NCI-H146 (cell line): ENCODE data around the gene MLH3.
"Not testable (repeated sequence)": the region's sequence is repeated elsewhere in the genome, so short reads cannot be mapped to it uniquely, and the experiment has no call there.

Experiments used
- DNase-seq: peaks from one replicate; lab custom pipeline; 2025; lab: John Stamatoyannopoulos, UW

Gene MLH3

GRCh38 chr14:75025876-75026275 lies 25.4 kb downstream of the MLH3 start:
- no peak for DNase-seq

DNA sequence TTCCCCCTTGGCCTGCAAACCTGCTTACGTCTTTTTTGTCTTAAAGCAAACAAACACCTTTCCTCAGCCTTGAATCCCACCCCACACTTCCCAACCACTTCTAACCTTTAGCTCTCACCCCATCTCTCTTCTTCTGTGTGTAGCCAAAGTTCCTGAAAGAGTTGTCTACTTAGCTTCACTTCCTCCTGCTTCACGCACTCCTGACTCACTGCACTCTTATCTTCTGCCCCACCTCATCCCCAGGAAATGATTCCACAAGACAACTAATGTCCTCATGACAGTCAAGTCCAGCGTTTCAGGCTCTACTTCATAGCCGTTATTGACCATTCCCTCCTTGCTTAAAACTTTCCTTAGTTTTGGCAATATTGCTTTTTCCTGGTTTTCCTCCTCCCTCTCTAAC lies 26.2 kb downstream of the MLH3 start:
- DNase-seq: no peak

DNA sequence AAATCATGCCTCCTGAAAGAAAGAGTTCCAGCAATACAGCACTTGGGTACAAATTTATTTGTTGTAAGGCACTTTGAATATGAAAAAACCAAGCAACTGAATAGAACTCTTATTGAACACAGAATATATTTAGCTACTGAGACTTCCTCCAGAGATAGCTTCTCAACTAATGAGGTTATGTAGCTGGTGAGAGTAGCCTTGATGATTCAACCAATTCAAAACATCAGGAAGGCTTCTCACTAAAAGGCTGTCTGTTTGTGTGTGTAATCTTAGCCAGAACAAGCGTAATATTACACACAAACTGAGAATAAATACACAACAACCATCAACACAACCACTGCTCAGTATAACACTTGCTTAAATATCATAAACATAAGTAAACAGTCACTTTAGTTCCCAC lies 28.2 kb downstream of the MLH3 start:
- no peak for DNase-seq

- no peak for DNase-seq
These were observed 28.6 kb downstream of the MLH3 start for GRCh38 chr14:75022655-75023054.

- no peak for DNase-seq
These were observed 32.6 kb downstream of the MLH3 start for GRCh38 chr14:75018694-75019093.

GRCh38 chr14:75016815-75017214 lies 34.5 kb downstream of the MLH3 start:
- no peak for DNase-seq

- DNase-seq: no peak
These were observed 35.8 kb downstream of the MLH3 start for GRCh38 chr14:75015496-75015895.

GRCh38 chr14:75013290-75013689 lies 38.0 kb downstream of the MLH3 start:
- DNase-seq: no peak

GRCh38 chr14:75011356-75011994 lies 39.8 kb downstream of the MLH3 start:
- DNase-seq: no peak

DNA sequence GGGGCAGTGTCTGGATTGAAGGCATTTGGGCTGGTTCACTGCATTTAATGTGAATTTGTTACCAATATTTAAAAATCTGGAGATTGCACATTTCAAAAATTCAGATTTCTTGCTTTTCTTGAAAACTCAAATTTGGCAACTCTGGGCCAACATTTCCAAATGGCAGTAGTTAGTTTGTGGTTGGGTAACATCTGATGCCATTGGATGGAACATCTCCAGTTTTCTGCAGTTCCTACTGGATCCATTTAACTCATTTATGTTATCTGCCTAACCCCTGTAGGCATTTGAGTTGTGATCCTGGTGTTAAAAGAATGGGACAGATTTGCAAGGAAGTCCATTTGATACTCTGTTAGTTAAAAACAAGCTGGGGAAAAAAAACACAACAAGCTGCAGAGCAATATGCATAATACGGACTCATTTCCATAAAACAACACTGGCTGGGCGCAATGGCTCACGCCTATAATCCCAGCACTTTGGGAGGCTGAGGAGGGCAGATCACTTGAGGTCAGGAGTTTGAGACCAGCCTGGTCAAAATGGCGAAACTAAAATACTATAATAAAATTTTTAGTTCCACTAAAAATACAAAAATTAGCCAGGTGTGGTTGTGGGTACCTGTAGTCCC lies 40.7 kb downstream of the MLH3 start:
- DNase-seq: no peak

DNA sequence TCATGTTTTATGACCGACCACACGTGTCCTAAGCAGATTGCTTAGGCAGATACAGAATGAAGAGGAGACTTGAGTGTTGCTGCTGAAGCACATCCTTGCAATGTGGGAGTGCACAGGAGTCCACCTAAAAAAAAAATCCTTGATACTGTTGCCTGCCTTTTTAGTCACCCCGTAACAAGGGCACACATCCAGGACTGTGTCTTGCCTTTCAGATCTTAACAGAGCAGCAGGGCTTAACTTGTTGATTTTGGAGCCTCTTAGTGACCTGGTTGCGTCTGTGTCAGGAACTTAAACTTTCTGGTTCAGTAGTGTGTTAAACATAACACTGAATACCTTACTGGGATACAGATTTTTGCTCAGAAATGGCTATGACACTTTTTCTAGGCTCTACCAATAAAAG lies 42.1 kb downstream of the MLH3 start:
- no peak for DNase-seq

DNA sequence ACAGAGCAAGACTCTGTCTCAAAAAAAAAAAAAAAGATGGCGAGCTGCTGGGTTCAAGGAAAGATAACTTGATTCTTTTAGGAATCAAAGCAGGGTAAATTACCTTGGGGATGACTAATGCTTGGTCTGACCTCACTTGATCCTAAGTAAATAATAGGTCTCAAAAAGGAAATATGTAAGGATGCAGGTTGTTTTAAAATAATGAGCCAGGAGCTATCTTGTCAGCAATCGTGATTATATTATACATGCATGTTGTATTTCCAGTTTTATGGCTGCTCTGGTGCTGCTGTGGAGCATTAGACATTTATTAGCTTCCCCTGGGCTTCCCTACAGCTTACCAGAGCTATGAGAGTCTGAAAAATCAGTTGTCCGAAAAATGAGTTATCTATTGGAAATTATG lies 45.9 kb downstream of the MLH3 start:
- DNase-seq: no peak

DNA sequence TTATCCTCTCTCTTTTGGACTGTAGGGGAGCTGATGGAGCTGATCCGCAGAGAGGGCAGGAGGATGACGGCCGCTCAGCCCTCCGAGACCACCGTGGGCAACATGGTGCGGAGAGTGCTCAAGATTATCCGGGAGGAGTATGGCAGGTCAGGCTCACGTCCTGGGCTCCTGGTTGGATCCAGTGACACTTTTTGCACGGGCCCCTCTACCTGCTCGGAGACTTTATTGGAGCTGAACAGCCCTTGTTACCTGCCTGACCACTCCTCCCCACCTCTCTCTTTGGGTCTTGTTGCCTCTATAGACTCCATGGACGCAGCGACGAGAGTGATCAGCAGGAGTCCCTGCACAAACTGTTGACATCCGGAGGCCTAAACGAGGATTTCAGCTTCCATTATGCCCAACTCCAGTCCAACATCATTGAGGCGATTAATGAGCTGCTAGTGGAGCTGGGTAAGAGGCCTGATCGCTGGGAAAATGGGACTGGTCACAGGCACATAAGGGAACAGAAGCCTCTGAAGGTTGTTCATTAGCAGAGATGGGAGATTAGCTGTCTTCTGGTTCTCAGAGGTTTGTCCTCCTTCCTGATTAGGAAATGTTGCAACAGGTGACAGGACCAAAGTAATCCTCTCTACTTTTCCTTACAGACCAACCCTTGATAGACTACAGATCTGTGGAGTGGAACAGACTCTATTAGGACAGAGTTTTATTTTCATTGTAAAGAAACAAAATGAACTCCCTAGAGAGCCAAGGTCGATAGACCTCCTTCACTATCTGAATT lies 47.8 kb downstream of the MLH3 start:
- no peak for DNase-seq

DNA sequence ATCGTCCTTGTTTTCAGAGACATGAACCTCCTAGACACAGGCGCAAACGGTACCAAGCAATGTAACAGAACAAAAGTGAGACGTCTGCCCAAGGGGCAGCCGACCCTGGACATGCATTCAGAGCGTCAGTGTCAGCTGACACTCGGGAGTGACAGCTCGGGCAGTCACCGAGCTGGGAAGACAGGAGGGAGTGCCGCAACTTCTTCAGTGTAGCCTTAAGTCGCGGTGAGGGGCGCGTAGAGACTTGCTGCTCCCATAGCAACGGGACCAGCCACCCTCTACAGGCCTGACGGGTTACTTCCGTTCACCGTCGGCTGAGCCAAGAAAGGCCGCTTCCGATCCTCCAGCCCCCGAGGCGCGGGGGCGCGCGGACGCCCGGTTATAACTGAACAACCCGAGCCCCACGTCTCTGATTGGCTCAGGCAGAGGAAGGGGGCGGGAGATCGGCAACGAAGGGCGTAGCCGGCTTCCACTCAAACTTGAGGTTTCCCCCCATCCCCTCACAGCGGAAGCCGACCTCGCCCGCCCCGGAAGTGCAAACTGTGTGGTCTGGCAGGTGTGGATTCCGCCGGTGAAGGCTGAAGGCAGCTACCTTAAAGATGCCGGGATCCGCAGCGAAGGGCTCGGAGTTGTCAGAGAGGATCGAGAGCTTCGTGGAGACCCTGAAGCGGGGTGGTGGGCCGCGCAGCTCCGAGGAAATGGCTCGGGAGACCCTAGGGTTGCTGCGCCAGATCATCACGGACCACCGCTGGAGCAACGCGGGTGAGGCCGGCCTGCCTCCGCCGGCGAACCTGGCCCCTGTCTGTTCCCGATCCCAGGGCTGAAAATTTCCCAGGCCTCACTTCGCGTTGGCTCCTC lies 48.6 kb downstream of the MLH3 start, which contains the start of gene EIF2B2:
EIF2B2 (plus strand) TSS at position 530 of the 858 bp plus-strand sequence; CDS start at position 600, 70 bp downstream.
- DNase-seq: peak; percentile 92

DNA sequence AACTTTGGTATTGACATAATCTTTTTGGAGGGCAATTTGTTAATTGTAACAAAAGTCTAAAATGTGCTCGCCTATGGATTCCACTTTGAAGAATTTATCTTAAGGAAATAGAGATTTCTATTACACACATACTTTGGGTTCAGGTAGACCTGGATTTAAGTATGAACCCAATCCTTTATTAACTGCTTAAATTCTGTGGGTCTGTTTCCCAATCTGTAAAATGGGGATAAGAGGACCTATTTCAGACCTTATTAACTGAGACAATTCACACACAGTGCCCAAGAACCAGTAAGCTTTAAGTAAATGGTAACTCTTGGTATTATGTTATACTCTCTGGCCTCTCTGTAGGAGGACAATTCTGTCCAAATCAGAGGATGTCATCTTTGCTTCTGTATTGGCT lies 49.4 kb downstream of the MLH3 start:
- no peak for DNase-seq

DNA sequence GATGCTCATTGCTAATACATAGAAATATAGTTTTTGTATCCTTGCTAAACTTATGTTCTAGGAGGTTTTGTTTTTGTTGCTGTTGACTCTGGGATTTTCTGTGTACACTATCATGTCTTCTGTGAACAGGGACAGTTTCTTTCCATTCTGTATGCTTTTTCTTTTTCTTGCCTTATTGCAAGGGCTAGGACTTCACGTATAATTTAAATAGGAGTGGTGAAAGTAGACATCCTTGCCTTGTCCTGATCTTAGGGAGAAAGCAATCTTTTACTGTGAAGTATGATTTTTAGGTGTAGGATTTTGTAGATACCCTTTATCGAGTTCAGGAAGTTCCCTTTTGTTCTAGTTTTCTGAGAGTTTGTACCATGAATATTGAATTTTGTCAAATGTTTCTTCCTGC lies 50.0 kb downstream of the MLH3 start:
- no peak for DNase-seq

DNA sequence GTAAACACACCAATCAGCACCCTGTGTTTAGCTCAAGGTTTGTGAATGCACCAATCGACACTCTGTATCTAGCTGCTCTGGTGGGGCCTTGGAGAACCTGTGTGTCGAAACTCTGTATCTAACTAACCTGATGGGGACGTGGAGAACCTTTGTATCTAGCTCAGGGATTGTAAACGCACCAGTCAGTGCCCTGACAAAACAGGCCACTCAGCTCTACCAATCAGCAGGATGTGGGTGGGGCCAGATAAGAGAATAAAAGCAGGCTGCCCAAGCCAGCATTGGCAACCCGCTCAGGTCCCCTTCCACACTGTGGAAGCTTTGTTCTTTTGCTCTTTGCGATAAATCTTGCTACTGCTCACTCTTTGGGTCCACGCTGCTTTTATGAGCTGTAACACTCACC lies 55.5 kb downstream of the MLH3 start:
- DNase-seq: not testable (repeated sequence)

GRCh38 chr14:74994182-74994581 lies 57.1 kb downstream of the MLH3 start:
- not testable (repeated sequence) for DNase-seq

DNA sequence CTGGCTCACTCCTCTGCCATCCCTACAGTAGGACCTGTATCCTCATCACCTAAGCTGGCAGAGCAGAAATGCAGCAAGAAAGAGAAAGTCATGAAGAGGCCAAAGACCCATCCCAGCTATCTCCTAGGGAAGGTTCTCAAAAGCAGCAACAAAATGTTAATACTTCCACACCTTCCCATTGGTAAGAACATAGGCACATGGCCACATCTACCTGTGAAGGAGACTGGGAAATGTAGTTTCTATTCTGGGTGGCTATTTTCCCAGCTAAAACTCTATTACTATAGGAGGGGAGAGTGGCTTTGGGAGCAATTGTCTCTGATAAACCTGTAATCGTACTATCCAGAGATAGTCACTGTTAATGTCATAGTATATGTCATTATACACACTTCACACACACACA lies 62.3 kb downstream of the MLH3 start:
- no peak for DNase-seq

- no peak for DNase-seq
These were observed 63.1 kb downstream of the MLH3 start for GRCh38 chr14:74988131-74988530.

- no peak for DNase-seq
These were observed 65.5 kb downstream of the MLH3 start for GRCh38 chr14:74985806-74986205.

GRCh38 chr14:74985028-74985310 lies 66.3 kb downstream of the MLH3 start:
- no peak for DNase-seq
